Measurements from ENCODE around the gene RFX8.
"Not testable (repeated sequence)": the region's sequence is repeated elsewhere in the genome, so short reads cannot be mapped to it uniquely, and the experiment has no call there.

RFX8 gene

DNA sequence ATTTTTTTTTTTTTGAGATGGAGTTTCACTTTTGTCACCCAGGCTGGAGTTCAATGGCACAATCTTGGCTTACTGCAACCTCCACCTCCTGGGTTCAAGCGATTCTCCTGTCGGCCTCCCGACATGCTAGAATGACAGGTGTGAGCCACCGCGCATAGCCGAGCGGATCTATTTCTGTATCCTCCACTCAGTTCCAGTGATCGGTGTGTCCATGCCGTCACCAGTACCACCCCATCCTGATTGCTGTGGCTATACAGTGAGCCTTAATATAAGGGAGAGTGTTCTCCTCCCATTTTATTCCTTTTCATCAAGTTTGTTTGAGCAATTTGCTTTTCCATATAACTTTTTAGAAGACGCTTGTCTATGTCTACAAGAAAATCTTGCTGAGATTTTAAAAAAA, 35.2 kb downstream of the RFX8 start:
- no peaks in the 10 kb centered on the region for H3K9me3 ChIP-seq (ENCODE audit: severe bottlenecking)
- H3K27ac ChIP-seq = no peak overlapping the region
- H3K4me3 ChIP-seq (ENCODE audit: low read depth, low read length) = no peak overlapping the region
- TF ChIP-seq, protein P1, sequence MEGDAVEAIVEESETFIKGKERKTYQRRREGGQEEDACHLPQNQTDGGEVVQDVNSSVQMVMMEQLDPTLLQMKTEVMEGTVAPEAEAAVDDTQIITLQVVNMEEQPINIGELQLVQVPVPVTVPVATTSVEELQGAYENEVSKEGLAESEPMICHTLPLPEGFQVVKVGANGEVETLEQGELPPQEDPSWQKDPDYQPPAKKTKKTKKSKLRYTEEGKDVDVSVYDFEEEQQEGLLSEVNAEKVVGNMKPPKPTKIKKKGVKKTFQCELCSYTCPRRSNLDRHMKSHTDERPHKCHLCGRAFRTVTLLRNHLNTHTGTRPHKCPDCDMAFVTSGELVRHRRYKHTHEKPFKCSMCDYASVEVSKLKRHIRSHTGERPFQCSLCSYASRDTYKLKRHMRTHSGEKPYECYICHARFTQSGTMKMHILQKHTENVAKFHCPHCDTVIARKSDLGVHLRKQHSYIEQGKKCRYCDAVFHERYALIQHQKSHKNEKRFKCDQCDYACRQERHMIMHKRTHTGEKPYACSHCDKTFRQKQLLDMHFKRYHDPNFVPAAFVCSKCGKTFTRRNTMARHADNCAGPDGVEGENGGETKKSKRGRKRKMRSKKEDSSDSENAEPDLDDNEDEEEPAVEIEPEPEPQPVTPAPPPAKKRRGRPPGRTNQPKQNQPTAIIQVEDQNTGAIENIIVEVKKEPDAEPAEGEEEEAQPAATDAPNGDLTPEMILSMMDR (IDR thresholded peaks at IDR 0.05; ENCODE audit: low read depth, low read length) = no peak
- H3K27me3 ChIP-seq (ENCODE audit: insufficient read depth, low read depth, severe bottlenecking) = no peaks in the 10 kb centered on the region
- DNase-seq = no peak
- no peaks in the 10 kb centered on the region for H3K36me3 ChIP-seq

DNA sequence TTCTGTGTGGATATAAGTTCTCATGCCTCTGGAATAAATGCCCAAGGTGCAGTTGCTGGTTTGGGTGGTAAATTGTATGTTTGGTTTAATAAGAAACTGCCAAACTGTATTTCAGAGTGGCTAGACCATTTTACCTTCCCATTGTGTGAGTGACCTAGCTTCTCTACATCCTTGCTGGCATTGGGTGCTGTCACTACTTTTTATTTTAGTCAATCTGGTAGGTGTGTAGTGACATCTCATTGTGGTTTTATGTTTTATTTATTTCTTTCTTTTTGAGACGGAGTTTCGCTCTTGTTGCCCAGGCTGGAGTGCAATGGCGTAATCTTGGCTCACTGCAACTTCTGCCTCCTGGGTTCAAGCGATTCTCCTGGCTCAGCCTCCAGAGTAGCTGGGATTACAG, 36.4 kb downstream of the RFX8 start:
- not testable (repeated sequence) for DNase-seq; H3K4me3 ChIP-seq (ENCODE audit: low read depth, low read length); H3K27ac ChIP-seq; H3K9me3 ChIP-seq (ENCODE audit: severe bottlenecking); H3K36me3 ChIP-seq; H3K27me3 ChIP-seq (ENCODE audit: insufficient read depth, low read depth, severe bottlenecking)

DNA sequence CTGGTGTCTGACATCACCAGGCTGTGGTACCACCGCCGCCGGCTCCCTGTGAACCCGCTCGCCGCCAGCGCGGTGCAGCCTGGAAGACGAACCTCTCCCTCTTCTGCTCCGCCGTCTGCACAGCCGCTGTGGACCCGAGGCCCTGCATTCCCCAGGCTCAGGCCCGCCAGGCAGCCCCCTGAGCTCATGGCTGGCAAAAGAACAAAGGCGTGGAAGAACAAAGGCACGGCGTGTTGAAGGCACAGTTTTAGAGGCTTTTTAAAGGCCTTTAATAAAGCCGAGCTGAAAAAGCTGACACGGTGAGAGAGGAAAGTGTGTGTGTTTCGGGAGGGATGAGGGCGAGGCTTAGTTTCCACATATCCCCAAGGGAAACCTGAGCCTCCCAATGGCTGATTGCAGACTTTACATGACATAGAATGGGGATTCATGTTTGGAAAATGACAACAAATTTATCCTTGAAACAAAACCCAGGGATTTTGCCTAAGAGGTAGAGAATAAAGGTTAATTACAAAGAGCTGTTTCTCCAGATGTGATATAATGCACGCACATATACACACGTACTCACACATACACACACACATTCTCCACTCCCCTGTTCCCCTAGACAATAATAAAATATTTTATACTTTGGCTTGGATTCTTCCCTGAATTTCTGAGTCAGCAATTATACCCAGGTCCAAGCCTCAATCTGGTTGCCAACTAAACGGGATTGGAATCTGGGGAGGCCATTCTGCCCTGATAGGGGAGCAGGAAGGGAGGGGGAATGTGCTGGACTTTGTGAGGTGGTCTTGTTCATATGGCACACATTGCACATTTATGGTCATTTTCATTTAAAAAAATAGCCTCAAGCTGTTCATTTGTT, 39.7 kb downstream of the RFX8 start:
- H3K27ac ChIP-seq = no peak overlapping the region
- H3K9me3 ChIP-seq (ENCODE audit: severe bottlenecking) = no peaks in the 10 kb centered on the region
- TF ChIP-seq, protein P1 (IDR thresholded peaks at IDR 0.05; ENCODE audit: low read depth, low read length) = no peak
- H3K27me3 ChIP-seq (ENCODE audit: insufficient read depth, low read depth, severe bottlenecking) = no peaks in the 10 kb centered on the region
- H3K36me3 ChIP-seq = no peaks in the 10 kb centered on the region
- no peak overlapping the region for H3K4me3 ChIP-seq (ENCODE audit: low read depth, low read length)
- DNase-seq = no peak

DNA sequence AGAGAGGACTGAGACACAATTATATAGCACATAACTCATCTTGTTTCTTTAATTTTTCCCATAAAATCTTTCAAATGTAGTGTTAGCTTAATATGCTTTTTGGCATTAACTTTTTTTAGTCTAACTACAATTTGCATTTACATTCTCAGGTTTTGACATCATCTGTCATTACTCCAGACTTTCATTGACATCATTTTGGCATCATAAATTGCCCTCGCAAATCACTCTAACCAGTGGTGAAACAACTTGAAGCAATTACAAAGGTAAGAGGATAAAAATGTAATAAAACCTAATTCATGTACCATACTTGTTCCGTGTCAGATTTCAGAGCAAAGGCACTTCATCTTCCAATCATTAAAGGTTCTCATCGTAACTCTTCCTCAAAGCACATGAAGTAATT, 41.4 kb downstream of the RFX8 start:
- no peak for DNase-seq
- no peaks in the 10 kb centered on the region for H3K27me3 ChIP-seq (ENCODE audit: insufficient read depth, low read depth, severe bottlenecking)
- no peaks in the 10 kb centered on the region for H3K9me3 ChIP-seq (ENCODE audit: severe bottlenecking)
- no peak overlapping the region for H3K27ac ChIP-seq
- H3K36me3 ChIP-seq = no peaks in the 10 kb centered on the region
- TF ChIP-seq, protein P1 (IDR thresholded peaks at IDR 0.05; ENCODE audit: low read depth, low read length) = no peak
- H3K4me3 ChIP-seq (ENCODE audit: low read depth, low read length) = no peak overlapping the region

DNA sequence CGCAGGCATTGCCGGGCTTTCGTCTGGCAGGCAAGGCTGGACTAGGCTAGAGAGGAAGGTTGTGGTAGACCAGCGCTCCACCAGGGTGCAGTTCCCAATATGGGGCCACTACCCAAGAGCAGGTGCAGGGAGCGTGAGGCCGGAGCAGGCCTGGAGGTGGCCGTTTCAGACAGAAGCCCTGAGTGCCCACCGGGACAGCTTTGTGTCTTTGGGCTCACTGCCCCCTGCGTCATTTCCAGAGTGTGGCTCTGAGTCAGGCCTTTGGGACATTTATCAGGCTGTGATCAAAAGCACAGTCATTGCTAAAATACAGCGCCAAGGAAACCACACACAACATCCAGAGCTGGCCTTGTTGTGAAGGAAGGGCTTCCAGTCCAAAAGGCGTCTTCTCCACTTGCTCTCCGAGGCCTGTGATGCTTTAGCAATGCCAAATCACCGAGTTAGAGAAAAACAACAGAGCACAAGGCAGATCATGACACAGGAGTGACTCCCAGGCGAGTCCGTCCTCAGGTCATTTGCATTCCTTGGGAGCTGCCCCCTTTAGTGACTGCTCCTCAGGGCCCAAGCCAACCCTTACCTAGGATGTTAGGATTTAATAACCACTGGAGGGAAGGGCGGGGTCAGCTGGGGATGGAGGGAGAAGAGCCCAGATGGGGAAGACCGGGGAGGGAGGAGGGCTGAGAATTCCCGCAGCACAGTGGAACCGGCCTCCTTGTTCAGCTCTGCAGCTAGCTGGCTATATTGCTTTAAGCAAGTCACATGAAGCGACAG, 42.3 kb downstream of the RFX8 start:
- TF ChIP-seq, protein P1 (IDR thresholded peaks at IDR 0.05; ENCODE audit: low read depth, low read length) = no peak
- no peaks in the 10 kb centered on the region for H3K9me3 ChIP-seq (ENCODE audit: severe bottlenecking)
- H3K27me3 ChIP-seq (ENCODE audit: insufficient read depth, low read depth, severe bottlenecking) = no peaks in the 10 kb centered on the region
- no peaks in the 10 kb centered on the region for H3K36me3 ChIP-seq
- H3K4me3 ChIP-seq (ENCODE audit: low read depth, low read length) = no peak overlapping the region
- no peak for DNase-seq
- no peak overlapping the region for H3K27ac ChIP-seq

DNA sequence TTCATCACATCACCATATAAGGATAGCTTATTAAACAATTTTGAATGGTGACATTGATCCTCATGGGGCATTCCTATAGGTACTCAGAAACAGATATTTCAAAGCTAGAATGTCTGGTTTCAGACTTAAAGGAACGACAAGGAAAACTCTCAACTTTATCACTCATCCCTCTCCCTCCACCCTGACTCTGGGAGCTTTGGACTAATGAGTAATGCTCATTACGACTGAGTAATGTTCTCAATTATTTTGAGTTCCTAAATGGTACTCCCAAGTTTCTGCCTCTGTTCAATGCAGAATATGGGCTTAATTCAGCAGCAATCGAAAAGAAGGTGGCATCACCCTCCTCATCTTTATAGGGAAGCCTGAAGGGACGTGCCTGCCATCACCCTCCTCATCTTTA, 43.4 kb downstream of the RFX8 start:
- DNase-seq = no peak
- TF ChIP-seq, protein P1 (IDR thresholded peaks at IDR 0.05; ENCODE audit: low read depth, low read length) = no peak
- Histone ChIP-seq H3K4me3 (ENCODE audit: low read depth, low read length) (no peak overlapping the region), H3K27ac (no peak overlapping the region), H3K9me3 (ENCODE audit: severe bottlenecking) (no peaks in the 10 kb centered on the region), H3K27me3 (ENCODE audit: insufficient read depth, low read depth, severe bottlenecking) (no peaks in the 10 kb centered on the region), H3K36me3 (no peaks in the 10 kb centered on the region)

All from WERI-Rb-1 (cell line).